ENCODE data around the gene TMEM219.
"Not testable (repeated sequence)": the region's sequence is repeated elsewhere in the genome, so short reads cannot be mapped to it uniquely, and the experiment has no call there.

GRCh38 chr16:30012598-30012997, 50.7 kb downstream of the TMEM219 start:
- not testable (repeated sequence) for TF ChIP-seq EZH2phosphoT487 (conservative IDR thresholded peaks at IDR 0.05; ENCODE audit: low read length); CTCF (IDR thresholded peaks at IDR 0.05; ENCODE audit: insufficient read depth, low read length, poor library complexity, severe bottlenecking)
